HL-60 (cell line): ENCODE measurements around the gene TANC1.

ENCODE experiments used
- CTCF ChIP-seq: IDR thresholded peaks from one replicate; pipeline ENCODE4 v1.5.1; 2011; ENCODE audit warnings: low read length, control low read depth, inconsistent platforms; ENCODE audit not compliant: insufficient read depth
- GABPA ChIP-seq: IDR thresholded peaks from 2 replicates; pipeline ENCODE4 v1.6.1; 2012; ENCODE audit warnings: low read depth
- POLR2AphosphoS5 ChIP-seq: IDR thresholded peaks from 2 replicates; pipeline ENCODE4 v1.6.1; 2012; ENCODE audit warnings: low read depth
- REST ChIP-seq: IDR thresholded peaks from 2 replicates; pipeline ENCODE4 v1.6.1; 2012; ENCODE audit warnings: low read depth; ENCODE audit not compliant: insufficient replicate concordance
- SPI1 ChIP-seq: IDR thresholded peaks from 2 replicates; pipeline ENCODE4 v1.6.1; 2012; ENCODE audit warnings: low read depth, mild to moderate bottlenecking, borderline replicate concordance

GRCh38 chr2:159071190-159071915 is 102.9 kb downstream of the TANC1 start:
- TF ChIP-seq POLR2AphosphoS5 (no peak), CTCF (no peak), GABPA (no peak), REST (no peak), SPI1 (no peak)
